Uterus (tissue), 4 donors: ENCODE results near the gene ANO6. TPM values are rescaled to one million over a fixed set of nuclear protein-coding genes. Genes with fewer than 3 reads are reported as not detected.

ENCODE experiments used
- DNase-seq, 2 donors: peaks; one replicate each; pipeline ENCODE4 v3.0.0-alpha.2; 2019 to 2020
- H3K27ac ChIP-seq, 2 donors: fragments of 200-600 bp; sonication (generic); 1 replicate in 1 of 2; 2 replicates in 1 of 2; pipeline ENCODE4 v1.5.1; 2016 to 2018
- H3K27me3 ChIP-seq, 2 donors: fragments of 200-600 bp; sonication (generic); one replicate each; pipeline ENCODE4 v1.5.1; 2018 to 2019; ENCODE audit warnings: control low read depth in 1 of 2
- H3K36me3 ChIP-seq, 2 donors: fragments of 200-600 bp; sonication (generic); one replicate each; pipeline ENCODE4 v1.5.1; 2019; ENCODE audit warnings: control low read depth in 1 of 2
- H3K4me1 ChIP-seq, 2 donors: fragments of 200-600 bp; sonication (generic); one replicate each; pipeline ENCODE4 v1.5.1; 2018 to 2019; ENCODE audit warnings: control low read depth in 1 of 2
- H3K4me3 ChIP-seq, 2 donors: fragments of 200-600 bp; sonication (generic); 1 replicate in 1 of 2; 2 replicates in 1 of 2; pipeline ENCODE4 v1.5.1; 2018 to 2019; ENCODE audit warnings: mild to moderate bottlenecking in 1 of 2
- H3K9me3 ChIP-seq, 2 donors: fragments of 200-600 bp; sonication (generic); one replicate each; pipeline ENCODE4 v1.5.1; 2019; ENCODE audit warnings: control low read depth in 1 of 2
- POLR2A ChIP-seq, 2 donors: fragments of 450-650 bp; IDR thresholded peaks; one replicate each; pipeline ENCODE4 v1.6.1; 2016; ENCODE audit warnings: antibody characterized with exemption in 2 of 2, mild to moderate bottlenecking in 1 of 2, moderate library complexity in 1 of 2
- intact Hi-C: fragments of 100-400 bp; cut with DNase I; formaldehyde crosslinking; loops from one replicate; pipeline ENCODE4 v1.15.1; 2023; ENCODE audit warnings: low total_unique reads
- total RNA-seq, 4 donors: library from RNA; depleted of rRNA in 3 of 4; stranded (reverse); fragments of >200 nt in 3 of 4; gene quantifications; one replicate each; pipeline versions ENCODE4 v1.1.0 to v1.2.4, GENCODE V29; 2014 to 2023
- TF ChIP-seq, protein P1 (sequence below), 4 experiments: fragments of 200-600 bp in 2 of 4; fragments of 450-650 bp in 2 of 4; sonication (generic) in 2 of 4; IDR thresholded peaks; one replicate each; pipeline ENCODE4 v1.5.1; 2016 to 2019; ENCODE audit warnings: antibody characterized with exemption in 4 of 4, mild to moderate bottlenecking in 2 of 4, moderate library complexity in 1 of 4
- donor health status: DM: yes; HTN: yes; CAD: no.

ANO6 gene
- total RNA-seq, 4 donors from 2014 or later = 53.8 to 125 (median 75.9) TPM

- no peak overlapping the region for H3K27ac ChIP-seq
- H3K27me3 ChIP-seq = no peaks in the 10 kb centered on the region
- H3K36me3 ChIP-seq = no peaks in the 10 kb centered on the region
- TF ChIP-seq, protein P1, sequence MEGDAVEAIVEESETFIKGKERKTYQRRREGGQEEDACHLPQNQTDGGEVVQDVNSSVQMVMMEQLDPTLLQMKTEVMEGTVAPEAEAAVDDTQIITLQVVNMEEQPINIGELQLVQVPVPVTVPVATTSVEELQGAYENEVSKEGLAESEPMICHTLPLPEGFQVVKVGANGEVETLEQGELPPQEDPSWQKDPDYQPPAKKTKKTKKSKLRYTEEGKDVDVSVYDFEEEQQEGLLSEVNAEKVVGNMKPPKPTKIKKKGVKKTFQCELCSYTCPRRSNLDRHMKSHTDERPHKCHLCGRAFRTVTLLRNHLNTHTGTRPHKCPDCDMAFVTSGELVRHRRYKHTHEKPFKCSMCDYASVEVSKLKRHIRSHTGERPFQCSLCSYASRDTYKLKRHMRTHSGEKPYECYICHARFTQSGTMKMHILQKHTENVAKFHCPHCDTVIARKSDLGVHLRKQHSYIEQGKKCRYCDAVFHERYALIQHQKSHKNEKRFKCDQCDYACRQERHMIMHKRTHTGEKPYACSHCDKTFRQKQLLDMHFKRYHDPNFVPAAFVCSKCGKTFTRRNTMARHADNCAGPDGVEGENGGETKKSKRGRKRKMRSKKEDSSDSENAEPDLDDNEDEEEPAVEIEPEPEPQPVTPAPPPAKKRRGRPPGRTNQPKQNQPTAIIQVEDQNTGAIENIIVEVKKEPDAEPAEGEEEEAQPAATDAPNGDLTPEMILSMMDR (IDR thresholded peaks at IDR 0.05) = no peak
- TF ChIP-seq POLR2A (IDR thresholded peaks at IDR 0.05) = no peak
- no peak for DNase-seq
- intact Hi-C loops = no loop called here
- no peaks in the 10 kb centered on the region for H3K4me1 ChIP-seq
- H3K4me3 ChIP-seq = no peak overlapping the region
- no peaks in the 10 kb centered on the region for H3K9me3 ChIP-seq
Measured at GRCh38 chr12:45419317-45419814, 203.5 kb downstream of the ANO6 start.

GRCh38 chr12:45421736-45422135 is 205.8 kb downstream of the ANO6 start:
- intact Hi-C loops = no loop called here
- H3K36me3 ChIP-seq = no peaks in the 10 kb centered on the region
- TF ChIP-seq POLR2A (IDR thresholded peaks at IDR 0.05) = no peak
- TF ChIP-seq, protein P1 (IDR thresholded peaks at IDR 0.05) = no peak
- no peaks in the 10 kb centered on the region for H3K27me3 ChIP-seq
- no peak overlapping the region for H3K27ac ChIP-seq
- no peak for DNase-seq
- H3K4me1 ChIP-seq = no peaks in the 10 kb centered on the region
- no peak overlapping the region for H3K4me3 ChIP-seq
- H3K9me3 ChIP-seq = no peaks in the 10 kb centered on the region

DNA sequence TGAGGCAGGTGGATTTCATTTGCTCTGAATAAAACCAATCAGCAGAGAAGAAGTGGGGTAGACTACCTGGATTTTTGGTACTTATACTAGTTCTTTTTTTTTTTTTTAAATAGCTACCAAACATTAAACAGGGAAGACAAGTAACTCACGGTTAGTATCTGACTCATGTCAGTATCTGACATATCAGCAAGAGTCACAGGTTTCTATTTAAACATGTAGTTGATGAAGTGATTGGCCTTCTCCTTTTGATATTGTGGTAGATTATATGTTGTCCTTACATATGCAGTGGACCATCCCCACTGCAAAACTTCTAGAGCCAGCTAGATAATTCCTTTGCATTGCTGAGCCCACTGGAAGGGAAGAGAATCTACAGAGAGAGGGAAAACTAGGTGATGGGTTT is 208.0 kb downstream of the ANO6 start:
- TF ChIP-seq, protein P1 (IDR thresholded peaks at IDR 0.05) = no peak
- no peak for TF ChIP-seq POLR2A (IDR thresholded peaks at IDR 0.05)
- no peak for DNase-seq
- Histone ChIP-seq H3K4me3 (no peak overlapping the region), H3K9me3 (no peaks in the 10 kb centered on the region), H3K4me1 (no peaks in the 10 kb centered on the region), H3K36me3 (no peaks in the 10 kb centered on the region), H3K27me3 (no peaks in the 10 kb centered on the region), H3K27ac (no peak overlapping the region)
- intact Hi-C loops = no loop called here

DNA sequence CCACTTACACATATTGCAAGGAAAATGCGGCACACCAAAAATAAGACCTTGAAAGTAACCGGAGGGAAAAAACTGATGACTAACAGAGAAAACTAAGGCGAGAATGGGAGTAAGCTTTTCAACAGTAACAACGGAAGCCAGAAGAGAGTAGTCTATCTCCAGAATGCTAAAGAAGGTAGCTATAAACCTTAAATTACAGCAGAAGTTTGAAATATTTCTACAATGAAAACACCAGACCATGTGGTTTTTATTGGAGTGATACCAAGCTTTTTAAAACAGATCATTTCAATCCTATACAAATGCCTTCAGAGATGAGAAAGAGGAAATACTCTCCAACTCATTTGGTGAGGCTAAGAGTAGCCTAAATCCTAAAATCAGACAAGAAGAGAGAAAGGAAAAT is 209.5 kb downstream of the ANO6 start:
- H3K4me3 ChIP-seq = no peak overlapping the region
- no peak for DNase-seq
- no peak overlapping the region for H3K27ac ChIP-seq
- no peaks in the 10 kb centered on the region for H3K9me3 ChIP-seq
- TF ChIP-seq, protein P1 (IDR thresholded peaks at IDR 0.05) = no peak
- TF ChIP-seq POLR2A (IDR thresholded peaks at IDR 0.05) = no peak
- intact Hi-C loops = no loop called here
- no peaks in the 10 kb centered on the region for H3K36me3 ChIP-seq
- H3K27me3 ChIP-seq = no peaks in the 10 kb centered on the region
- H3K4me1 ChIP-seq = no peaks in the 10 kb centered on the region

DNA sequence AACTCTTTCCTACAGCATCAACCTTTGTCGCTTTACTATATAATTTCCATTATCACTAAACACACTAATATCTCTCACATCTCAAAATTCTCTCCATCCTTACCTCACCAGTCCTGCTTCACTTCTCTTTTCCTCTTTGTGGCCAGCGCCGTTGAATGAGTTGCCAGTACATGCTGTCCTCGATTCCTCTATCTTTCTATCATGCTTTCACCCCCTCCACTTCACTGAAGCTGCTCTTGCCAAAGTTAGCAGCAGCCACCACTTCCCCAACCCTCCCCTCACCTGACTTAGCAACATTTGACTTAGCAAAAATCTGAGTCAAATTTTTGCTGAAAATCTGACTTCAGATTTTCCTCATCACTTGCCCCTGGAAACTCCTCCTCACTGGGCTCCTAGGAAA is 210.4 kb downstream of the ANO6 start:
- H3K27me3 ChIP-seq = no peaks in the 10 kb centered on the region
- H3K36me3 ChIP-seq = no peaks in the 10 kb centered on the region
- no peaks in the 10 kb centered on the region for H3K4me1 ChIP-seq

More for the DNA sequence above, 210.4 kb downstream of the ANO6 start:
- Histone ChIP-seq H3K4me3 (no peak overlapping the region), H3K27ac (no peak overlapping the region), H3K9me3 (no peaks in the 10 kb centered on the region)
- no peak for DNase-seq
- TF ChIP-seq POLR2A (IDR thresholded peaks at IDR 0.05) = no peak
- TF ChIP-seq, protein P1 (IDR thresholded peaks at IDR 0.05) = no peak
- intact Hi-C loops = no loop called here
